GM08714 (cell line): ENCODE data around the gene CISTR.
"Not testable (repeated sequence)": the region's sequence is repeated elsewhere in the genome, so short reads cannot be mapped to it uniquely, and the experiment has no call there.

Experiments used
- H3K4me3 ChIP-seq: fragments of 200-500 bp; sonication (Bioruptor generic); 2 replicates; pipeline ENCODE4 v1.5.1; 2014; ENCODE audit warnings: mild to moderate bottlenecking, low read length, inconsistent platforms
- ZNF274 ChIP-seq: IDR thresholded peaks from 2 replicates; pipeline ENCODE4 v1.6.1; 2012; ENCODE audit warnings: mild to moderate bottlenecking, low read depth, low read length

Gene CISTR

DNA sequence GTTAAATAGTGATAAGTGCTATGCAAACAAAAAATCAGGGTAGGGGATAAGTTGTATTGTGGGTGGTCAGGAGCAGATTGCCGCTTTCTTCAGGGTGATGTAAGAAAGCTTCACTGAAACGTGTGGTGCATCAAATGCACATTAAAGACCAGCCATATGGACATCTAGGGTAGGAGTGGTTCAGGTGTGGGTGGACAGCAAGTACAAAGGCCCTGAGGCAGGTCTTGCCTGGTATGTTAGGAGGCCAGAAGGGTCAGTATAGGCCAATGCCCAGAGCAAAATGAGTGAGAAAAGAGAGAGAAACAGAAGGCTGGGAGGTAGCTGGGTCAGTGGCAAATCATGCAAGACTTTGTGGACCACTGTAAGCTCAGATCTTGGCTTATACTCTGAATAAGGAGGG lies 25.6 kb upstream of the CISTR start:
- no peak for TF ChIP-seq ZNF274
- no peak overlapping the region for H3K4me3 ChIP-seq

- no peak for TF ChIP-seq ZNF274
- H3K4me3 ChIP-seq, result no peak overlapping the region
Measured at GRCh38 chr12:53776872-53777271, 25.1 kb upstream of the CISTR start.

GRCh38 chr12:53775478-53776145 lies 23.8 kb upstream of the CISTR start:
- no peak overlapping the region for H3K4me3 ChIP-seq
- TF ChIP-seq ZNF274, result no peak

DNA sequence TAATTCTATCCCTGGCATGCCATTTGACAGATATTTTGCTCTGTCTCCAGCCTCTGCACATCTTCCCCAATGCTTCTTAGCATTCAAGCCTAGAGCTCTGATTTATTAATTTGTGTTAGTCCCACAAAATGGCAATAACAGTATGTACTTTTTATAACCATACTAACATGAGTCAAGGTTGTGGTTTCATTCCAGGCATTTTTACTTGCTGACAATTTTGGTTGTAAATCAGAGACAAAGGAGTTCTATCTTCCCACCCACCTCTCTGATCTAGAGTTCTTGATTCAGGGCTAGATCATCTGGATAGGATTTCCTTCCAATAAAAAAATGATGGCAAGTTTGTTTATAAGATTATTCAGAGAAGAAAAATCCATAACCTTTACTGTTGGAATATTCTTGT lies 18.5 kb upstream of the CISTR start:
- H3K4me3 ChIP-seq, result no peak overlapping the region
- TF ChIP-seq ZNF274, result no peak

- H3K4me3 ChIP-seq, result no peak overlapping the region
- no peak for TF ChIP-seq ZNF274
Measured at GRCh38 chr12:53768976-53769375, 17.2 kb upstream of the CISTR start.

DNA sequence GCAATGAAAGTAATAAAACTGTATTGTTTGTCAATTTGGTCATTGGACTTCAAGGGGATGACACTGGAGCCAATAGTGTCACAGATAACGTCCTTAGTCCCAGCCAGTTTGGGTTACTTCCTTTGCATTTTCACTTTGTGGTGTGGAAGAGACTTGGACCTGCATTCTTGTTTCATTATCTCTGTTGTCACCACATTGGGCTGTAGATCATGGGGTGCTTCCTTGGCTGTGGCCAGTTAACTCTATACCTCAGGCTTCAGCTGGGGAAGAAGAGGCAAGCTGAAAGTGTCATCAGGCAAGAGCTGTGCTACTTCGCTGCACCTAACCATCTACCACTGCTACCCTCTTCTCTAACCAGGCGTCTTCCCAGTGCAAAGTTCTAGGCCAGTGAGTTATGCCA lies 15.1 kb upstream of the CISTR start:
- no peak overlapping the region for H3K4me3 ChIP-seq

DNA sequence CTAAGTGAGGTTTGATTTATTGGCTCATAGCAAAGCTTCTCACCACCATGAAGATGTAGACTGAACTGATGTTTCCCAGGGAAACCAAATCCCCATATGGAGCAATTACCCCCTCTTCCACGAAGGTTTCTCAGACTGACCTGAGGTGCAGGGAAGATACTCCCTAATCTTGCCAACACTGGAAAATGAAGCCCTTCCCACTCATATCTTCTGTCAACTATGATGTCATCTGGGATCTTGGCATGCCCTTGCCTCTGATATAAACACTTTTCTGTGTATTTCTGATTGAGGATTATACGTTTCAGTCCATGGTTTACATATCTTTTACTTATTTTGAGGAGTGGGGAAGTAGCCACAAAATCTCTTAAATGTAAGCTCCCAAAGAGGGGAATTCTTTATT lies 14.1 kb upstream of the CISTR start:
- TF ChIP-seq ZNF274, result no peak
- H3K4me3 ChIP-seq, result no peak overlapping the region

More for the DNA sequence above, 15.1 kb upstream of the CISTR start:
- TF ChIP-seq ZNF274, result no peak

DNA sequence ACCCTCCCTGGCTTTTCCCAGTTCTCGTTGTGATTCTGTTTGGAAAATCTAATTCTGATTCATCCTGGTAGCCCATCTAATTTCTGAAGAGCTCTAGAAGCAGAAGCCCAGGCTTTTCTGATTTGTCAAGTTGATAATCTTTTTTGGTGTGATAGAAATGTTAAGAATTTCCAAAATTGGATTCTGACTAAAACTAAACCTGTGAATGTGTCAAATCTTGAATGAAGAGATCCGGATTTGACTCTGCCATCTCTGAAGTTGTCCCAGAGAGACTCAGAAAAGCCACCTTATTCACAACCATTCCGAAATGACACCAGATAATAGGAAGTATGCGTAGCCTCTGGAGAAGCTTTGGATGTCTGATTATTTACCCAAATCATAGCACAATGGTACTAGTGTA lies 12.8 kb upstream of the CISTR start:
- TF ChIP-seq ZNF274, result no peak
- no peak overlapping the region for H3K4me3 ChIP-seq

- H3K4me3 ChIP-seq, result not testable (repeated sequence)
Measured at GRCh38 chr12:53762793-53763192, 11.0 kb upstream of the CISTR start.

- no peak for TF ChIP-seq ZNF274
Measured at GRCh38 chr12:53761306-53761705, 9.5 kb upstream of the CISTR start.

DNA sequence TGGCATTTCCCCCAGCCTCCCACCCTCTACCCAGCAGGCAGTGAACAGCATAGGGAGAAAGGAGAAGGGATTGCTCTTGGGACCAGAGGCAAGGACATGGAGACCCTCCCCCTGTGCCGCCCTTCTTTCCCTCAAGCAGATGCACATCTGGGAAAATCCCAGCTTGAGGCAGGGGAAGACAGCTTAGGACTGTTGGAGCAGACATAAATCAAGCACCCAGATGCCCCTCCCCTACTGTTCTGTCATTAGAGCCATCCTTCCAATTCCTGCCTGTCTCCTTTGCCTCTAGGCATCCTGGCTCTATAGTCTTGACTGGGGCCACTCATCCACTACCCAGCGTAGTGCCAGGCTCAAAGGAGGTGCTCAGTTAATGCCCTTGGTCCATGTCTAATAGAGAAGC lies 7.5 kb upstream of the CISTR start:
- no peak overlapping the region for H3K4me3 ChIP-seq
- TF ChIP-seq ZNF274, result no peak

More at GRCh38 chr12:53761306-53761705, 9.5 kb upstream of the CISTR start:
- no peak overlapping the region for H3K4me3 ChIP-seq

DNA sequence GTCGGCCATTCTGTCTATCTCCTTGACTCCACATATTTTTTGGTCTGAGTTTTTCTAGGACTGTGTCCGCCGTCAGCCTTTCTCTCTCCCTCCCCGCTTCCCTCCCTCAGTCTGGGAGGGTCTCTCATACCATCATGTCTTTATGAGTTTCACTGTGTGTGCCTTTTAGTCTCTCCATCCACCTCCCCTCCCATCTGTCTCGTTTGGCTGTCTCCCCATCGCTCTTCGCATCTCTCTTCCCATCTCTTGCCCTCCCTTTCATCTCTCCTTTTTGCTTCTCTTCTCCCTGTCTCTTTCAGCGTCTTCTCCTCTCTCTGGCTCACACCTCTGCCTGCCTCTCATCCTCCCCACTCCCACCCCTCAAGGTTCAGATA lies 6.9 kb upstream of the CISTR start:
- no peak overlapping the region for H3K4me3 ChIP-seq

GRCh38 chr12:53758081-53758729 lies 6.4 kb upstream of the CISTR start:
- H3K4me3 ChIP-seq, result no peak overlapping the region
- TF ChIP-seq ZNF274, result no peak

More for the DNA sequence above, 6.9 kb upstream of the CISTR start:
- TF ChIP-seq ZNF274, result no peak

GRCh38 chr12:53757101-53757770 lies 5.5 kb upstream of the CISTR start:
- no peak for TF ChIP-seq ZNF274
- peak overlapping the region; percentile 19; the same call in 1 of the 2 replicates for H3K4me3 ChIP-seq
